Measurements from ENCODE around the gene SPEM3.

The SPEM3 gene

GRCh38 chr17:7408252-7408727 lies 20.4 kb upstream of the SPEM3 start:
- no peak for DNase-seq (ENCODE audit: low read depth)
- no peak overlapping the region for H3K4me3 ChIP-seq (ENCODE audit: low read depth, low read length)
- TF ChIP-seq, protein P1, sequence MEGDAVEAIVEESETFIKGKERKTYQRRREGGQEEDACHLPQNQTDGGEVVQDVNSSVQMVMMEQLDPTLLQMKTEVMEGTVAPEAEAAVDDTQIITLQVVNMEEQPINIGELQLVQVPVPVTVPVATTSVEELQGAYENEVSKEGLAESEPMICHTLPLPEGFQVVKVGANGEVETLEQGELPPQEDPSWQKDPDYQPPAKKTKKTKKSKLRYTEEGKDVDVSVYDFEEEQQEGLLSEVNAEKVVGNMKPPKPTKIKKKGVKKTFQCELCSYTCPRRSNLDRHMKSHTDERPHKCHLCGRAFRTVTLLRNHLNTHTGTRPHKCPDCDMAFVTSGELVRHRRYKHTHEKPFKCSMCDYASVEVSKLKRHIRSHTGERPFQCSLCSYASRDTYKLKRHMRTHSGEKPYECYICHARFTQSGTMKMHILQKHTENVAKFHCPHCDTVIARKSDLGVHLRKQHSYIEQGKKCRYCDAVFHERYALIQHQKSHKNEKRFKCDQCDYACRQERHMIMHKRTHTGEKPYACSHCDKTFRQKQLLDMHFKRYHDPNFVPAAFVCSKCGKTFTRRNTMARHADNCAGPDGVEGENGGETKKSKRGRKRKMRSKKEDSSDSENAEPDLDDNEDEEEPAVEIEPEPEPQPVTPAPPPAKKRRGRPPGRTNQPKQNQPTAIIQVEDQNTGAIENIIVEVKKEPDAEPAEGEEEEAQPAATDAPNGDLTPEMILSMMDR (conservative IDR thresholded peaks at IDR 0.05; ENCODE audit: low read depth, low read length): no peak

GRCh38 chr17:7408863-7409262 lies 19.8 kb upstream of the SPEM3 start:
- DNase-seq (ENCODE audit: low read depth): no peak
- TF ChIP-seq, protein P1 (conservative IDR thresholded peaks at IDR 0.05; ENCODE audit: low read depth, low read length): no peak

GRCh38 chr17:7409716-7410115 lies 18.9 kb upstream of the SPEM3 start:
- TF ChIP-seq, protein P1 (conservative IDR thresholded peaks at IDR 0.05; ENCODE audit: low read depth, low read length): no peak
- no peak for DNase-seq (ENCODE audit: low read depth)
- H3K4me3 ChIP-seq (ENCODE audit: low read depth, low read length): no peak overlapping the region

More at GRCh38 chr17:7408863-7409262, 19.8 kb upstream of the SPEM3 start:
- no peak overlapping the region for H3K4me3 ChIP-seq (ENCODE audit: low read depth, low read length)

DNA sequence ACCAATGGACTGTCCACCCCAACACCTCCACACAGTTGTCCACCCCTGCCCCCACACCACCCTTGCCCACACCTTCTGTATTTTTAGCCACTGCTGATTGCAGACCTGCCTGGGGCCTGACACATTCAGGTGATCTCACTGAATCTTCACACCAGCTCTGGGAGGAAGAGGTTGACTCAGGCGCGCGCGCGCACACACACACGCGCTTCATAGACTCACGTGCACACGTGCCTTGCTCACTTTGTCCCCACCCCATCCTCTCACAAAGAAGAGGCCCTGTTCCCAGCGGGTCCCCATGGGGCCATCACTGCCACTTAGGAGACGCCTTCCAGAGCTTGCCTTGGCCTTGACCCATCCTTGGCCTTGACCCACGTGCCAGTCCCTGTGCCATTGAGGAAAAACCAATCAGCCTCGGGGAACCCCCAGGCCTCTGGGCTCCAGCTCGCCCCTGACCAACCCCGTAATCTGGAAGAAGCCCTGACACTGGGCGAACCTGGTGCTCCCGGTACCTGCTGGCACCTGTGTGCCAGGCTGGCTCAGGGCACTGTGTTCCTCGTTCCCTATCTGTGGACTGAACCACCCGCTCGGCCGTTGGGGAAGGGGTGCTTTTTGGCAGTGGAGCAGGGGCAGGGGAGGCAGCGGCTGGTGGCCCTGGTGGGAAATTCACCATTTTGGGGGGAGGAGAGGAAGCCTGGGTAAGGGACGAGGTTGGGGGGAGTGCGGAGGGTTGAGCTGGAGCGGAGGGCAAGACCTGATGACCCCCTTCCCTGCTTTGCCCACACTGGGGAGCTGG lies 17.8 kb upstream of the SPEM3 start:
- H3K4me3 ChIP-seq (ENCODE audit: low read depth, low read length): no peak overlapping the region
- TF ChIP-seq, protein P1 (conservative IDR thresholded peaks at IDR 0.05; ENCODE audit: low read depth, low read length): no peak
- DNase-seq (ENCODE audit: low read depth): no peak

- DNase-seq (ENCODE audit: low read depth): no peak
Measured at GRCh38 chr17:7411427-7411750, 17.3 kb upstream of the SPEM3 start.

GRCh38 chr17:7413346-7413985 lies 15.2 kb upstream of the SPEM3 start:
- H3K4me3 ChIP-seq (ENCODE audit: low read depth, low read length): no peak overlapping the region
- TF ChIP-seq, protein P1 (conservative IDR thresholded peaks at IDR 0.05; ENCODE audit: low read depth, low read length): no peak
- DNase-seq (ENCODE audit: low read depth): peak; percentile 42

More at GRCh38 chr17:7411427-7411750, 17.3 kb upstream of the SPEM3 start:
- H3K4me3 ChIP-seq (ENCODE audit: low read depth, low read length): no peak overlapping the region
- TF ChIP-seq, protein P1 (conservative IDR thresholded peaks at IDR 0.05; ENCODE audit: low read depth, low read length): no peak
